NCI-H146 (cell line): Measurements from ENCODE around the gene CHST5.

Source experiments
- DNase-seq: peaks from one replicate; lab custom pipeline; 2025; lab: John Stamatoyannopoulos, UW

Gene CHST5

DNA sequence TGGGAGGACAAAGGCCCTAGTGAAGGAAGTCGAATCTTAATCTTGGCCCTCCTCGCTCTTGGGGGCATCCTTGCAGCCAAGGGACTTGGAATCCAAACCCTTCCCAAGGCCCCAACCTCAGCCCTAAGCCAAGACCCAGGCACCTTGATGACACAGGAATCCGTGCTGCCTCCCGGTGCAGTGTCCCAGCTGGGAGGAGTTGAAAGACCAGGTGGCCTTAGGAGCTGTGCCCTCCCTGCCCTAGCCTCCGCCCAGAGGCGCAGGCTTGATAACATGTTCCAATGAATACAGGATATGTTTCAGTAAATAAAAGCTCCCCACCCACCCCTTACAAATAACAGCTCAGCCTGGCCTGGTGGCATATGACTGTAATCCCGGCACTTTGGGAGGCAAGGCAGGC, at the start of gene CHST5:
Gene CHST5 (minus strand): TSS at position 208 of the 400 bp plus-strand sequence. CDS start 5,724 bp downstream, outside the sequence.
- no peak for DNase-seq

- no peak for DNase-seq
Measured at GRCh38 chr16:75584108-75584507, 48.2 kb upstream of the CHST5 start.

GRCh38 chr16:75579281-75579834, 43.5 kb upstream of the CHST5 start:
- no peak for DNase-seq

- DNase-seq, result no peak
Measured at GRCh38 chr16:75578725-75579124, 42.8 kb upstream of the CHST5 start.

DNA sequence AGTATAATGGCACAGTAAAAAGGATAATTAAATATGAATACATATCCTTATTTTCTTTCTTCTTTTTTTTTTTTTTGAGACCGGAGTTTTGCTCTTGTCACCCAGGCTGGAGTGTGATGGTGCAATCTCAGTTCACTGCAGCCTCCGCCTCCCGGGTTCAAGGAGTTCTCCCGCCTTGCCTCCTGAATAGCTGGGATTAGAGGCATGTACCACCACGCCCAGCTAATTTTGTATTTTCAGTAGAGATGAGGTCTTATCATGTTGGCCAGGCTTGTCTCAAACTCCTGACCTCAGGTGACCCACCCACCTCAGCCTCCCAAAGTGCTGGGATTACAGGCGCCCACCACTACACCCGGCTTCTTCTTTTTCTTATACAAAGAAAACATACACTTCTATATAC, 42.3 kb upstream of the CHST5 start:
- DNase-seq, result no peak

GRCh38 chr16:75576384-75576811, 40.5 kb upstream of the CHST5 start:
- no peak for DNase-seq

- no peak for DNase-seq
Measured at GRCh38 chr16:75575958-75576357, 40.0 kb upstream of the CHST5 start.

DNA sequence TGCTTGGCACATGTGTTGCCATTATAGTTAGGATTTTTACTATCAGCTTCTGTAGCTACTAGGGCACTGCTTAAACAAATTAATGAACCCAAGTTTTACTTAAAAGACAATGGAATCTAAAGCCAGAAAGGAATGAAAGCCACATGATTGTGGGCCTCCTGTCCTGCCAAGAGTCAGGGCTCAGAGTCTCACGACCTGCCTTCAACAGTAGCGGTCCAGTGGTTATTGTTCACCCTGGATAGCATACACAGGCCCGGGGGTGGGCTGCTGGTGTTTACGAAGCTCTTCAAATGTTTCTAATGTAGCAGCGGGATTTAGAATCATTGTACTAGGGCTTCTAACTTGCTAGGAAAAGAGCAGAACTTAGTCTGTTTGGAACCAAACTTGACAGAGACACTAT, 38.0 kb upstream of the CHST5 start:
- no peak for DNase-seq

DNA sequence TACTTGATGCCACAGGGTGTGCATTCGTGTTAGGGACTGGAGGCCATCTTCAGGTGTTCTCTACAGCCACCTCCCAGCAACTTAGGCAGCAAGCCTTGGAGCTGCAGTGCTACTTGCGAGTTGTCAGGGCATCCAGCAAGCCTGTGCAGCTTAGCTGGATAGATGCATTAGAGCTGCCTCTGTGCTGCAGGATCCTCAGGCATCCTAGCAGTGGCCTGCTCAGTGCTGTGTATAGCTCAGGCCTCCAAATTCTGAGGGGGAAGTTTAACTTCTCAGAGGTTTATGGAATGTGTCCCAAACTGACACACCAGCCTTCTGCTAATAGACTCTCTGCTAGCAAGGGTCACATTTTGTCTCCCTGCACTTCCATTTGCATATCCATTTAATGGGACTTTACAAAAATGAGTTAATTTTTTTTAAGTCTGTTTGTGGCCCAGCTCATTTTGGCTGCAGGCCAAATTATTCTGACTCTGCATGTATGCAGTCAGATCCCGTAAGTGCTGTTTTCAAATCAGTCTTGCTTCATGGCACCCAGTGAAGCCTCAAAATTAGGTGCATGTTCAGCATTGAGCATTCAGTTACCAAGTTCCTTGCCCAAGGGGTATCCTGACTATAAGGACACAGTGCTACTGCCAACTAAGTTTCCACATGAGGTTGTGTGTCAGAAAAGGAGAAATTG, 37.1 kb upstream of the CHST5 start:
- no peak for DNase-seq

GRCh38 chr16:75570396-75571065, 34.6 kb upstream of the CHST5 start:
- no peak for DNase-seq

DNA sequence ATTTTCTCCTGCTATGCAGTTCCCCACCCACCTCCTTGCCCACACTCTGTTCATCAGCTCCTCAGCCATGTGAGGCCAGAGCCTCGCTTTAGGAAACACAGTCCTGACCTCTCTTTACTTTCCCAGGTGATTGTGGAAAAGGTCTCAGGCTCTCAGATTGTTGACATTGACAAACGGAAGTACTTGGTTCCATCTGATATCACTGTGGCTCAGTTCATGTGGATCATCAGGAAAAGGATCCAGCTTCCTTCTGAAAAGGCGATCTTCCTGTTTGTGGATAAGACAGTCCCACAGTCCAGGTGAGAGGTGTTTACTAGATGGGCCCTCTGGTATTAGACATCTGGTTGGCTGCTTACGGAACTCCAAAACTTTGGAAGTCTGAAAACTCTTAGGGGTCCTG, 32.0 kb upstream of the CHST5 start:
- no peak for DNase-seq

DNA sequence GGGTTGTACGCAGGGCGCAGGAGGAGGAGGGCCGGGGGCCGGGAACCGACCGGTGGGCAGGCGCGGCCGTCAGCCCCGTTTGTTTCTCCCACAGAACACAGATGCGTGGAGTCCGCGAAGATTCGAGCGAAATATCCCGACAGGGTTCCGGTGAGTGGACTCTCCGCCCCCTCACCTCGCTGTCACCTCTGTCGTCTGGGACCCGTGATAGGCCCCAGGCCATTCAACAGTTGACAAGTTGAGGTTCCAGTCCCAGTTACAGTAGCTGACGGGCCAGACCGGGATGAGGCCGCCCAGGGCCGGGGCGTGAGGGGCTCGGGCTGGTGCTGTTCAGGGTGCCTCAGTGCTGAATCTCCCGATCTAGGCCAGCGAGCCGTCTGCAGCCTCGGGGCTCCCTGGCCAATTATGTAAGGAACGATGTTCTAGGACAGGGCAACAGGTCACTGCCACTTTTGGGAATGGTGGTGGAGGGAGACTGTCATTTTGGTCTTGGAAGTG, 30.9 kb upstream of the CHST5 start:
- no peak for DNase-seq

GRCh38 chr16:75566040-75566757, 30.3 kb upstream of the CHST5 start, which contains the start of gene GABARAPL2:
GABARAPL2 (plus strand) TSS chr16:75566379; CDS start chr16:75566487, 108 bp downstream.
- DNase-seq, result peak; percentile 78

DNA sequence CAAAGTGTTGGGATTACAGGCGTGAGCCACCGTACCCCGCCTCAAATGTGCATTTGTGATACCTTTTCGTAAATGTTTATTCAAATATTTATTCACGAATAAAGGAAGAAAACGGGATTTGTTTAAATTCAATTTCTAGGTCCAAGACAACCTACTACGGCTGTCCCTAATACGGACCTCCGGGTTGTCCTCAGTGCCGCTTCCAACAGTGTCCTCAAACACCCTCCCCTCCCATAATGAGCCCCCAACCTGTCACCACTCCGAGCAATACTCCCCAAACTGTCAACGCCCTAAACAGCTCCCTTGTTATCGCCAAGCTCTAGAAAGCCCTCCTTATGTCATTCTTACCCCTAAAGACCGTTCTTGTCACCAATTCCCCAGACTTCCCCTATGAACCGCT, 29.7 kb upstream of the CHST5 start:
- DNase-seq, result no peak

- no peak for DNase-seq
Measured at GRCh38 chr16:75559564-75560372, 23.9 kb upstream of the CHST5 start.

- no peak for DNase-seq
Measured at GRCh38 chr16:75558846-75559401, 23.0 kb upstream of the CHST5 start.

- DNase-seq, result no peak
Measured at GRCh38 chr16:75556431-75556950, 20.6 kb upstream of the CHST5 start.

- peak; percentile 92 for DNase-seq
Measured at GRCh38 chr16:75555707-75556430, 20.0 kb upstream of the CHST5 start, which contains the start of gene TMEM231. TMEM231 (minus strand) TSS chr16:75556252; CDS start chr16:75556209, 43 bp downstream.

- DNase-seq, result peak; percentile 73
Measured at GRCh38 chr16:75555213-75555706, 19.4 kb upstream of the CHST5 start.

DNA sequence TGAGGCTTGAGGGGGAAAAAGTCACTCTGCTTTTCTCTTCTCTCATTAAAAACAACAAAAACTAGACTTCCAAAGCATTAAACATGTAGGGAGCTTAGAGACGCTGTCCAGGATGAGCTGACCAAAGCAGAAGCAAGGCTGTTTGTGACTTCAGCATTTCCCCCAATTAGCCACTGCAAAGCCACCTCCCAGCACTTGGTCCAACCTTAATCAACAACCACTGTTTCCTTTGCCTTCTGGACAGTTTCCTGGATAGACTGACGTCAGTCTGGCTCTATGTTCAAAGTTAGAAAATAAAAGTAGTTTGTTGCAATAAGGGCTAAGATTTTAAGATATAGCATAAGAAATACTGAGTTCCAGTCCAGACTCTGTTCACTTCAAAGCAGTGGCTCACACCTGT, 17.0 kb upstream of the CHST5 start:
- no peak for DNase-seq
